Panc1 (cell line): ENCODE results near the gene DYRK3.

Experiments
- CTCF ChIP-seq: fragments of 450-650 bp; IDR thresholded peaks from 2 replicates; pipeline ENCODE4 v1.5.1; 2017; ENCODE audit warnings: mild to moderate bottlenecking
- POLR2AphosphoS5 ChIP-seq: IDR thresholded peaks from 2 replicates; pipeline ENCODE4 v1.6.1; 2012; ENCODE audit warnings: mild to moderate bottlenecking, low read depth, low read length, moderate library complexity

GRCh38 chr1:206682111-206682510 lies 46.8 kb downstream of the DYRK3 start:
- TF ChIP-seq POLR2AphosphoS5 (no peak), CTCF (no peak)
